ENCODE measurements around the gene KRTAP4-2. TPM values are rescaled to one million over a fixed set of nuclear protein-coding genes. Genes with fewer than 3 reads are reported as not detected.
"Not testable (repeated sequence)": the region's sequence is repeated elsewhere in the genome, so short reads cannot be mapped to it uniquely, and the experiment has no call there.

The KRTAP4-2 gene
- total RNA-seq, 1 donor from 2014 or later, result not detected

DNA sequence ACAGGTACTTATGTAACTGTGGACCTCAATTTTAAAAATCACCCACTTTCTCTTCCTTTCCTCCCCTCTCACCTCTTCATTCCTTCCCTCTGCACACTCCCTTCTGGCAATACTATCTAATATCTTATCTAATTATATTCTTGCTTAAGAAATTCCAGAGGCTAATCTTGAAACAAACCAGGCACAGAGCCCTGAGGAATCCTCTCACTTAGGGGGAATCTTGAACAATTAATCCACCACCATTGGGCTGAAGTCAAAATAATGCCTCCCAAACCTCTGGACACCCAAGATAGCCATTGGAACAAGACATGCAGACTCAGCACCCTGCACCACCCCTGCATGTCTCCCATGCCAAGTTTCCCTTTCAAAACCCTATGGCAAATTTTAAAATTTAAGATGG, 36.7 kb downstream of the KRTAP4-2 start:
- Mint-ChIP-seq H3K27me3 (ENCODE audit: unreplicated experiment) (peaks cover 3% of the 10 kb centered on the region), H3K36me3 (ENCODE audit: unreplicated experiment) (peaks cover 22% of the 10 kb centered on the region), H3K4me3 (ENCODE audit: unreplicated experiment) (no peak overlapping the region), H3K27ac (ENCODE audit: unreplicated experiment) (no peak overlapping the region), H3K4me1 (ENCODE audit: low read depth, unreplicated experiment) (no peaks in the 10 kb centered on the region), H3K9me3 (ENCODE audit: unreplicated experiment) (peaks cover 6% of the 10 kb centered on the region)
- no peak for DNase-seq
- TF ChIP-seq, protein P1, sequence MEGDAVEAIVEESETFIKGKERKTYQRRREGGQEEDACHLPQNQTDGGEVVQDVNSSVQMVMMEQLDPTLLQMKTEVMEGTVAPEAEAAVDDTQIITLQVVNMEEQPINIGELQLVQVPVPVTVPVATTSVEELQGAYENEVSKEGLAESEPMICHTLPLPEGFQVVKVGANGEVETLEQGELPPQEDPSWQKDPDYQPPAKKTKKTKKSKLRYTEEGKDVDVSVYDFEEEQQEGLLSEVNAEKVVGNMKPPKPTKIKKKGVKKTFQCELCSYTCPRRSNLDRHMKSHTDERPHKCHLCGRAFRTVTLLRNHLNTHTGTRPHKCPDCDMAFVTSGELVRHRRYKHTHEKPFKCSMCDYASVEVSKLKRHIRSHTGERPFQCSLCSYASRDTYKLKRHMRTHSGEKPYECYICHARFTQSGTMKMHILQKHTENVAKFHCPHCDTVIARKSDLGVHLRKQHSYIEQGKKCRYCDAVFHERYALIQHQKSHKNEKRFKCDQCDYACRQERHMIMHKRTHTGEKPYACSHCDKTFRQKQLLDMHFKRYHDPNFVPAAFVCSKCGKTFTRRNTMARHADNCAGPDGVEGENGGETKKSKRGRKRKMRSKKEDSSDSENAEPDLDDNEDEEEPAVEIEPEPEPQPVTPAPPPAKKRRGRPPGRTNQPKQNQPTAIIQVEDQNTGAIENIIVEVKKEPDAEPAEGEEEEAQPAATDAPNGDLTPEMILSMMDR (IDR thresholded peaks at IDR 0.05; ENCODE audit: partially characterized antibody, unreplicated experiment), result no peak

DNA sequence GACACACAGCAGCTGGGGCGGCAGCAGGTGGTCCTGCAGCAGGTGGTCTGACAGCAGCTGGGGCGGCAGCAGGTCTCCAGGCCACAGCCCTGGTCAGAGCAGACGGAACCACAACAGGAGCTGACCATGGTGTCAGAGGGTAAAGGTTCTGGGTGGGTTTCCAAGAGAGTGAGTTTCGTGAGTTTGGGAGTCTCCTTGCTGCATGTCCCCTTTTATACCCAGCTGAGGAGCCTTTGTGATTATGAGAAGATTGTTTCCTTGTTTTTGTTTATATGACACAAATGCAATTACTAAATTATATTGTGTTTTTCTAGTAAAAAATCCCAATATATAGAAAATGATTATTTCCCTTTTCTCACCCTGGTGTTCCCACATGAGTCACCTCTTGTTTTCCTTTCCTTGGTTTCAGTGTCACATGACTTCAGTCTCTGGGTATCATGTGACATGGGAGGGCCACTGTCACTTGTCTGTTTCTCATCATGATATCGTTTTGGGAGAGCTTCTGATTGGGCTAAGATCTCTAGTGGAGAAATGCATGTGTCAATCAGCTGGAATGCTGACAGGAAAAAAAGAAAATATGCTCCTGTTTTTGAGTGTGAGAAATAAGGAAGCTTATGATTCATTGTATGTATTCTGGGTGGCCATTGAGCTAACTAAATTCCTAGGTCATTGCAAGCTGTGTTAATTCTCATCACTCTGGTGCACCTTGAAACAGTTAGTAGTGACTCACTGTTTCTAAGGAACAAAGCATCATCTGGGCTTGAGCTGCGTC, 37.5 kb downstream of the KRTAP4-2 start, which contains the start of gene KRTAP4-6:
Gene KRTAP4-6 (minus strand): TSS at position 185 of the 772 bp plus-strand sequence. CDS start 57 bp downstream, at position 128.
- H3K27ac Mint-ChIP-seq (ENCODE audit: unreplicated experiment), result peak within 1 kb of the TSS; percentile 62
- peaks cover 3% of the 10 kb centered on the region for H3K27me3 Mint-ChIP-seq (ENCODE audit: unreplicated experiment)
- H3K4me1 Mint-ChIP-seq (ENCODE audit: low read depth, unreplicated experiment), result no peaks in the 10 kb centered on the region
- DNase-seq, result no peak
- no peak within 1 kb of the TSS for H3K4me3 Mint-ChIP-seq (ENCODE audit: unreplicated experiment)
- TF ChIP-seq, protein P1 (IDR thresholded peaks at IDR 0.05; ENCODE audit: partially characterized antibody, unreplicated experiment), result no peak
- H3K36me3 Mint-ChIP-seq (ENCODE audit: unreplicated experiment), result peaks cover 22% of the 10 kb centered on the region
- H3K9me3 Mint-ChIP-seq (ENCODE audit: unreplicated experiment), result peaks cover 6% of the 10 kb centered on the region

DNA sequence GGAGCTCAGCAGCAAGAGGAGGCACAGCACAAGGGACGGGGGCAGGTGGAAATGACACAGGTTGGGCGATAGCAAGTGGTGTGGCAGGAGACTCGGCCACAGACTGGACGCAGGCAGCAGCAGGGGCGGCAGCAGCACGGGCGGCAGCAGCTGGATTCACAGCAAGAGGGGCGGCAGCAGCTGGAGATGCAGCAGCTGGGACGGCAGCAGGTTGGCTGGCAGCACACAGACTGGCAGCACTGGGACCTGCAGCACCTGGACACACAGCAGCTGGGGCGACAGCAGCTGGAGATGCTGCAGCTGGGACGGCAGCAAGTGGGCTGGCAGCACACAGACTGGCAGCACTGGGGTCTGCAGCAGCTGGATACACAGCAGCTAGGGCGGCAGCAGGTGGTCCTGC, 38.2 kb downstream of the KRTAP4-2 start:
- Mint-ChIP-seq H3K27ac (ENCODE audit: unreplicated experiment) (peak overlapping the region; percentile 62), H3K36me3 (ENCODE audit: unreplicated experiment) (peaks cover 22% of the 10 kb centered on the region)
- DNase-seq; H3K4me3 Mint-ChIP-seq (ENCODE audit: unreplicated experiment); H3K27me3 Mint-ChIP-seq (ENCODE audit: unreplicated experiment); H3K4me1 Mint-ChIP-seq (ENCODE audit: low read depth, unreplicated experiment); H3K9me3 Mint-ChIP-seq (ENCODE audit: unreplicated experiment): not testable (repeated sequence)

DNA sequence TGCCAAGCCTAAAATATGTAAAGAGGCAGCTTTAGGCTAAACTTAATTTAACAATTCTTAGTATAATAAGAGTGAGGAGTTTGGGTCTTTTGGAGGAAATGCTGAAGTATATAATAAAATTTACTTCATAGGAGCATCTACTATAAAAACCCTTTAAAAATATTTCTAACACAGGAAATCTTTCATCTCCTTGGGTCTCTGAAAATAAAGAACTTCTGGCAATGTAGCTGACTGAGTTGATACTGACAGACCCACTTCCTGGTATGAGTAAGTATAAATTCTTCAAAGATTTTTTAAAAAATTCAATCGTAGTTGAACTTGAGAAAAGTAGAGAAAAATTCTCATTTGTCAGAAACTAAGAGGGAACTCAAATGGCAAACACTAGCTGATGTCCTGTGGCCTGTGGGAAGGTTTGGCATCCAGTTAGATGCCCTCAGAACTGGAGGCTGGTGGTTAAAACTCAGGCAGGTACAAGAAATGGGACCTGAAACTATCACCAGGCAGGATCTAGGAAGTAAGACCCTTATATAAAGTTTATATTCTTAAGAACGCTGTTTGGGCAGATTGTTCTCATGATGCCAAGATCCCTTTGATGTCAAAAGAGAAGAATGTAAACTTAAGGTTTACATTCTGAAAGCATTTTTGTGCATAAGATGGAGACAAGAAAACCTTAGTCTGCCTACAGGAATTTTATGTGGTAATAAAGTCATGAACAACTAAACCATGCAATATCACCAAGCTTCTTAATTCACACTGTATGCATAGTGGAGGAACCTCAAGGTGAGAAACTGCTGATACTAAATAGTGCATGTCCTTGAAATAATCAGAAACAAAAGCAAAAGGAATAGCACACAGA, 43.9 kb downstream of the KRTAP4-2 start:
- Mint-ChIP-seq H3K4me3 (ENCODE audit: unreplicated experiment) (no peak overlapping the region), H3K27me3 (ENCODE audit: unreplicated experiment) (no peaks in the 10 kb centered on the region), H3K4me1 (ENCODE audit: low read depth, unreplicated experiment) (no peaks in the 10 kb centered on the region), H3K27ac (ENCODE audit: unreplicated experiment) (no peak overlapping the region), H3K36me3 (ENCODE audit: unreplicated experiment) (no peaks in the 10 kb centered on the region), H3K9me3 (ENCODE audit: unreplicated experiment) (no peaks in the 10 kb centered on the region)
- no peak for DNase-seq
- TF ChIP-seq, protein P1 (IDR thresholded peaks at IDR 0.05; ENCODE audit: partially characterized antibody, unreplicated experiment), result no peak

DNA sequence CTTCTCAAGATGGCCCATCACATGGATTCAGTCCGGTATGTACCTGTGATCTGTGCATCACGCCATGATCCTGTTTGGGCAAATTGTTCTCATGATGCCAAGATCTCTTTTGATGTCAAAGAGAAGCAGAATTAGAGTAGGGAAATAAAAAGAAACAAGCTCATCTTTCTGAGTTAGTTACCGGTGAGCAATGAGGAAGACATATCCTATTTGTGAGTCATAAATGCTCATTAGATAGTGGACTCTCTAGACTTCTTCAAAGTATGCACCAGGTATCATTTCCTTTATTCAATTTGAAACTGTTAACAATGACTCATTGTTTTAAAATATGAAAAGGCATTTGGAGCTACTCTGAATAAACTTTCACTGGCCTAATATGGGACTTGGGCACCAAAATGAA, 46.0 kb downstream of the KRTAP4-2 start:
- TF ChIP-seq, protein P1 (IDR thresholded peaks at IDR 0.05; ENCODE audit: partially characterized antibody, unreplicated experiment), result no peak
- H3K9me3 Mint-ChIP-seq (ENCODE audit: unreplicated experiment), result no peaks in the 10 kb centered on the region
- DNase-seq, result no peak
- no peaks in the 10 kb centered on the region for H3K4me1 Mint-ChIP-seq (ENCODE audit: low read depth, unreplicated experiment)
- no peak overlapping the region for H3K4me3 Mint-ChIP-seq (ENCODE audit: unreplicated experiment)
- H3K27me3 Mint-ChIP-seq (ENCODE audit: unreplicated experiment), result no peaks in the 10 kb centered on the region
- H3K27ac Mint-ChIP-seq (ENCODE audit: unreplicated experiment), result no peak overlapping the region
- H3K36me3 Mint-ChIP-seq (ENCODE audit: unreplicated experiment), result no peaks in the 10 kb centered on the region

Other genes with a start within 250 kb of the KRTAP4-2 start
- gene KRT23, start 240.6 kb downstream of the KRTAP4-2 start, total RNA-seq (ENCODE audit: unreplicated experiment), result not detected
- gene KRT39, start 211.3 kb downstream of the KRTAP4-2 start, total RNA-seq (ENCODE audit: unreplicated experiment), result not detected
- gene KRT40, start 193.9 kb downstream of the KRTAP4-2 start, total RNA-seq (ENCODE audit: unreplicated experiment), result not detected
- gene KRTAP3-3, start 184.1 kb downstream of the KRTAP4-2 start, total RNA-seq (ENCODE audit: unreplicated experiment), result not detected
- not detected for gene KRTAP3-2, start 178.3 kb downstream of the KRTAP4-2 start, total RNA-seq (ENCODE audit: unreplicated experiment)
- gene KRTAP3-1, start 169.1 kb downstream of the KRTAP4-2 start, total RNA-seq (ENCODE audit: unreplicated experiment), result not detected
- not detected for gene KRTAP1-5, start 151.0 kb downstream of the KRTAP4-2 start, total RNA-seq (ENCODE audit: unreplicated experiment)
- gene KRTAP1-4, start 148.0 kb downstream of the KRTAP4-2 start, total RNA-seq (ENCODE audit: unreplicated experiment), result not detected
- not detected for gene KRTAP1-3, start 143.3 kb downstream of the KRTAP4-2 start, total RNA-seq (ENCODE audit: unreplicated experiment)
- not detected for gene KRTAP1-1, start 136.8 kb downstream of the KRTAP4-2 start, total RNA-seq (ENCODE audit: unreplicated experiment)
- gene KRTAP2-1, start 130.9 kb downstream of the KRTAP4-2 start, total RNA-seq (ENCODE audit: unreplicated experiment), result not detected
- gene KRTAP2-2, start 123.0 kb downstream of the KRTAP4-2 start, total RNA-seq (ENCODE audit: unreplicated experiment), result not detected
- not detected for gene KRTAP2-3, start 118.1 kb downstream of the KRTAP4-2 start, total RNA-seq (ENCODE audit: unreplicated experiment)
- gene KRTAP2-4, start 112.3 kb downstream of the KRTAP4-2 start, total RNA-seq (ENCODE audit: unreplicated experiment), result not detected
- gene KRTAP4-7, start 94.1 kb downstream of the KRTAP4-2 start, total RNA-seq (ENCODE audit: unreplicated experiment), result not detected
- not detected for gene KRTAP4-8, start 80.1 kb downstream of the KRTAP4-2 start, total RNA-seq (ENCODE audit: unreplicated experiment)
- gene KRTAP4-16, start 76.0 kb downstream of the KRTAP4-2 start, total RNA-seq (ENCODE audit: unreplicated experiment), result not detected
- gene KRTAP4-9, start 72.8 kb downstream of the KRTAP4-2 start, total RNA-seq (ENCODE audit: unreplicated experiment), result not detected
- gene KRTAP4-11, start 59.8 kb downstream of the KRTAP4-2 start, total RNA-seq (ENCODE audit: unreplicated experiment), result not detected
- gene KRTAP4-12, start 54.0 kb downstream of the KRTAP4-2 start, total RNA-seq (ENCODE audit: unreplicated experiment), result not detected
- gene KRTAP4-6, start 37.7 kb downstream of the KRTAP4-2 start, total RNA-seq (ENCODE audit: unreplicated experiment), result not detected
- not detected for gene KRTAP4-5, start 28.4 kb downstream of the KRTAP4-2 start, total RNA-seq (ENCODE audit: unreplicated experiment)
- gene KRTAP4-4, start 17.5 kb downstream of the KRTAP4-2 start, total RNA-seq (ENCODE audit: unreplicated experiment), result not detected
- not detected for gene KRTAP4-3, start 10.0 kb downstream of the KRTAP4-2 start, total RNA-seq (ENCODE audit: unreplicated experiment)
- not detected for gene KRTAP4-1, start 6.7 kb upstream of the KRTAP4-2 start, total RNA-seq (ENCODE audit: unreplicated experiment)
- gene KRTAP9-1, start 11.7 kb upstream of the KRTAP4-2 start, total RNA-seq (ENCODE audit: unreplicated experiment), result not detected
- gene KRTAP9-2, start 48.4 kb upstream of the KRTAP4-2 start, total RNA-seq (ENCODE audit: unreplicated experiment), result not detected
- not detected for gene KRTAP9-3, start 54.2 kb upstream of the KRTAP4-2 start, total RNA-seq (ENCODE audit: unreplicated experiment)
- not detected for gene KRTAP9-8, start 59.8 kb upstream of the KRTAP4-2 start, total RNA-seq (ENCODE audit: unreplicated experiment)
- not detected for gene KRTAP9-4, start 71.5 kb upstream of the KRTAP4-2 start, total RNA-seq (ENCODE audit: unreplicated experiment)
- gene KRTAP9-9, start 77.2 kb upstream of the KRTAP4-2 start, total RNA-seq (ENCODE audit: unreplicated experiment), result not detected
- gene KRTAP9-6, start 87.2 kb upstream of the KRTAP4-2 start, total RNA-seq (ENCODE audit: unreplicated experiment), result not detected
- not detected for gene KRTAP9-7, start 97.5 kb upstream of the KRTAP4-2 start, total RNA-seq (ENCODE audit: unreplicated experiment)
- gene KRTAP29-1, start 124.6 kb upstream of the KRTAP4-2 start, total RNA-seq (ENCODE audit: unreplicated experiment), result not detected
- gene KRTAP16-1, start 131.1 kb upstream of the KRTAP4-2 start, total RNA-seq (ENCODE audit: unreplicated experiment), result not detected
- gene KRTAP17-1, start 137.5 kb upstream of the KRTAP4-2 start, total RNA-seq (ENCODE audit: unreplicated experiment), result not detected
- gene KRT33A, start 172.6 kb upstream of the KRTAP4-2 start, total RNA-seq (ENCODE audit: unreplicated experiment), result not detected
- 0.61 TPM for gene KRT33B, start 191.6 kb upstream of the KRTAP4-2 start, total RNA-seq (ENCODE audit: unreplicated experiment)
- not detected for gene KRT34, start 204.1 kb upstream of the KRTAP4-2 start, total RNA-seq (ENCODE audit: unreplicated experiment)
- not detected for gene KRT31, start 219.4 kb upstream of the KRTAP4-2 start, total RNA-seq (ENCODE audit: unreplicated experiment)
- gene KRT37, start 246.4 kb upstream of the KRTAP4-2 start, total RNA-seq (ENCODE audit: unreplicated experiment), result not detected

Data from glutamatergic neuron (in vitro differentiated cells).